Activated T-helper 2 cell treated with anti-CD3 and anti-CD28 coated beads, Interferon-gamma antibody, Interleukin-2, Interleukin-4, amounts not matched to agents 10 μg/mL and 5 μg/mL and 100 μg/mL, durations not matched to agents 14 hours and 24 hours and 36 hours (primary cell): ENCODE measurements around the gene RPEL1. TPM values are rescaled to one million over a fixed set of nuclear protein-coding genes. Genes with fewer than 3 reads are reported as not detected.
A peak's percentile ranks its signal among the peaks of the same experiment; 100 is the strongest.
"Not testable (repeated sequence)": the region's sequence is repeated elsewhere in the genome, so short reads cannot be mapped to it uniquely, and the experiment has no call there.

Experiments used
- DNase-seq: peaks from one replicate; pipeline ENCODE4 v3.0.0; 2021; ENCODE audit warnings: low spot score
- H3K27ac Mint-ChIP-seq: one replicate; pipeline ENCODE4 v1.8.0; 2021; ENCODE audit warnings: mixed read lengths
- H3K27me3 Mint-ChIP-seq: one replicate; pipeline ENCODE4 v1.8.0; 2021; ENCODE audit warnings: low read depth, mixed read lengths
- H3K36me3 Mint-ChIP-seq: one replicate; pipeline ENCODE4 v1.8.0; 2021; ENCODE audit warnings: low read depth, mixed read lengths
- H3K4me1 Mint-ChIP-seq: one replicate; pipeline ENCODE4 v1.8.0; 2021; ENCODE audit warnings: low read depth, mixed read lengths
- H3K4me3 Mint-ChIP-seq: one replicate; pipeline ENCODE4 v1.8.0; 2021; ENCODE audit warnings: low read depth, mild to moderate bottlenecking, moderate library complexity, mixed read lengths
- H3K9me3 Mint-ChIP-seq: one replicate; pipeline ENCODE4 v1.8.0; 2021; ENCODE audit warnings: mixed read lengths
- intact Hi-C: fragments of 100-400 bp; cut with micrococcal nuclease; formaldehyde crosslinking; loops from one replicate; pipeline ENCODE4 v1.15.1; 2023
- total RNA-seq: library from RNA; stranded (reverse); gene quantifications from 2 replicates; pipeline ENCODE4 v1.2.3, GENCODE V29; 2022

RPEL1 gene
- total RNA-seq: not detected in 2 replicates

DNA sequence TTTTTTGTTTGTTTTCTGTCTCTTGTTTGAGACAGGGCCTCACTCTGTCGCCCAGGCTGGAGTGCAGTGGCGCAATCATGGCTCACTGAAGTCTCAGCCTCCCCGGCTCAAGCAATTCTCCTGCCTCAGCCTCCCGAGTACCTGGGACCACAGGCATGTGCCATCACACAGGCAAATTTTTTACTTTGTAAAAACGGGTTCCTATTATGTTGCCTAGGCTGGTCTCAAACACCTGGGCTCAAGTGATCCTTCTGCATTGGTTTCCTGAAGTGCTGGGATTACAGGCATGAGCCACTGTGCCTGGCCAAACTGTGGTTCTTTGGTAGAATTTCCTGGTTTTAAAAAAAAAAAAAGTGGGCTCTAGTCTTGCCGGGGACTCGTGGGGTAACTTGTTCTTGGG lies at the start of gene RPEL1:
RPEL1 (plus strand) TSS at position 301 of the 400 bp plus-strand sequence. CDS start 110 bp downstream, outside the sequence.
- H3K36me3 Mint-ChIP-seq: not testable (repeated sequence)

GRCh38 chr10:103196516-103196915 lies 49.2 kb upstream of the RPEL1 start:
- DNase-seq: no peak
- H3K4me3 Mint-ChIP-seq: no peak overlapping the region
- H3K9me3 Mint-ChIP-seq: no peaks in the 10 kb centered on the region
- H3K27me3 Mint-ChIP-seq: no peaks in the 10 kb centered on the region
- H3K36me3 Mint-ChIP-seq: peaks cover 13% of the 10 kb centered on the region
- intact Hi-C loops: loop anchor here (2.0 kb wide), 1 partner anchor 48 kb away; the partner anchor contains the start of gene RPEL1
- H3K27ac Mint-ChIP-seq: peak overlapping the region; percentile 66
- peaks cover 19% of the 10 kb centered on the region for H3K4me1 Mint-ChIP-seq

More for the DNA sequence above, at the start of gene RPEL1:
- not testable (repeated sequence) for H3K27ac Mint-ChIP-seq, H3K27me3 Mint-ChIP-seq, H3K9me3 Mint-ChIP-seq, DNase-seq, H3K4me3 Mint-ChIP-seq
- peaks cover 10% of the 10 kb centered on the region for H3K4me1 Mint-ChIP-seq
- intact Hi-C loops: loop anchor here (2.0 to 10.0 kb wide), 3 partner anchors 49 to 411 kb away; partner anchors contain the start of gene CYP17A1

DNA sequence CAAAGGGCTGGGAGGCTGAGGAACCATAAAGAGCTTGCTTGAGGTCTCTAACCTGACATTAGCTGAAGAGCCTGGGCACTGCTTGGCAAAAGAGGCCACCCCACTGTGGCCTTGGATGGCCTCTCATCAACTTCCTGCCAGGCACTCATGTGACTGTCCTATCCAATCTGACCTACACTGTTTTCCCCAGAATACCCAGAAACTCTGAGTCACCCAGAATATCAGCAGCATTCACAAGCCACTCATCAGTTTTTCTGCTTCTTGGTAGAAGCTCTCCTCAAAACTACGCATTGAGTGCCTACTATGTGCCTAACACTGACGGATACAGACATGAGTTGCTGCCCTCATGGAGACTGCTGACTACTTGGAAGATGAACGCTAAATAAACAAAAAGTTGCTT lies 48.5 kb upstream of the RPEL1 start:
- intact Hi-C loops: loop anchor here (2.0 kb wide), 1 partner anchor 48 kb away; the partner anchor contains the start of gene RPEL1
- Mint-ChIP-seq H3K4me1 (peaks cover 15% of the 10 kb centered on the region), H3K27ac (peak overlapping the region; percentile 66), H3K9me3 (no peaks in the 10 kb centered on the region), H3K4me3 (no peak overlapping the region), H3K36me3 (peaks cover 8% of the 10 kb centered on the region), H3K27me3 (no peaks in the 10 kb centered on the region)
- no peak for DNase-seq

DNA sequence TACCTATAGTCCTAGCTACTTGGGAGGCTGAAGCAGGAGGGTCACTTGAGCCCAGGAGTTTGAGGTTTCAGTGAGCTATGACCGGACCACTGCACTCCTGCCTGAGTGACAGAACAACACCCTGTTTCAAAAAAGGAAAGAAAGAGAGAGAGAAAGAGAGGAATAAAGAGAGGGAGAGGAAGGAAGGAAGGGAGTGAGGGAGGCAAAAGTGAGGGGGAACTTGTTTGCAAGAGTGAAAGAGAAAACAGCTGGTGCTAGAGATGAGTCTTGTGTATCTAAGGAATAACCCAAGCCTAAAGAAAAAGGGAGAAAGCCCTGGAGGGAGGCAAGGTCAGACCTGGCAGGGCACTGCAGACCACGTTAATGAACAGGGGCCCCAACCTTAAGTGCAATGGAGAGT lies 47.8 kb upstream of the RPEL1 start:
- peak overlapping the region; percentile 58 for H3K27ac Mint-ChIP-seq
- H3K4me1 Mint-ChIP-seq: peaks cover 15% of the 10 kb centered on the region
- H3K9me3 Mint-ChIP-seq: no peaks in the 10 kb centered on the region
- intact Hi-C loops: loop anchor here (2.0 kb wide), 1 partner anchor 47 kb away; the partner anchor contains the start of gene RPEL1
- H3K36me3 Mint-ChIP-seq: peaks cover 8% of the 10 kb centered on the region
- no peaks in the 10 kb centered on the region for H3K27me3 Mint-ChIP-seq
- no peak overlapping the region for H3K4me3 Mint-ChIP-seq
- DNase-seq: no peak

- Mint-ChIP-seq H3K27me3 (no peaks in the 10 kb centered on the region), H3K27ac (no peak overlapping the region), H3K36me3 (peaks cover 5% of the 10 kb centered on the region), H3K4me1 (peaks cover 11% of the 10 kb centered on the region), H3K9me3 (no peaks in the 10 kb centered on the region), H3K4me3 (no peak overlapping the region)
- intact Hi-C loops: no loop called here
- DNase-seq: no peak
Measured at GRCh38 chr10:103198648-103199047, 47.0 kb upstream of the RPEL1 start.

- intact Hi-C loops: no loop called here
- H3K27ac Mint-ChIP-seq: no peak overlapping the region
- H3K9me3 Mint-ChIP-seq: no peaks in the 10 kb centered on the region
- peaks cover 10% of the 10 kb centered on the region for H3K4me1 Mint-ChIP-seq
- DNase-seq: no peak
- H3K4me3 Mint-ChIP-seq: no peak overlapping the region
- no peaks in the 10 kb centered on the region for H3K36me3 Mint-ChIP-seq
- no peaks in the 10 kb centered on the region for H3K27me3 Mint-ChIP-seq
Measured at GRCh38 chr10:103199488-103199887, 46.2 kb upstream of the RPEL1 start.

DNA sequence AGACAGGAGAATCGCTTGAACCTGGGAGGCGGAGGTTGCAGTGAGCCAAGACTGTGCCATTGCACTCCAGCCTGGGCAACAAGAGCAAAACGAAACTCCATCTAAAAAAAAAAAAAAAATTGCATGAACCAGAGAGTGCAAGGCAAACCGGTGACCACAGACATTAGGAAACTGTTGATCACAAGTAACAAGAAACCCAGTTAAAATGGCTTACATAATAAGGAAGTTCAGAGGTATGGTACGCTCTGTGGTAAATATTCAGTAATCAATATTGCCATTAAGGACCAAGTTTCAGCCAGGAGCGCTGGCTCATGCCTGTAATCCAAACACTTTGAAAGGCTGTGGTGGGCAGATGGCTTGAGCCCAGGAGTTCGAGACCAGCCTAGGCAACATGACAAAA lies 43.4 kb upstream of the RPEL1 start:
- intact Hi-C loops: no loop called here
- H3K27ac Mint-ChIP-seq: no peak overlapping the region
- H3K4me1 Mint-ChIP-seq: peaks cover 7% of the 10 kb centered on the region
- H3K9me3 Mint-ChIP-seq: no peaks in the 10 kb centered on the region
- no peak for DNase-seq
- no peak overlapping the region for H3K4me3 Mint-ChIP-seq
- H3K36me3 Mint-ChIP-seq: no peaks in the 10 kb centered on the region
- peaks cover 1% of the 10 kb centered on the region for H3K27me3 Mint-ChIP-seq

- no peak for DNase-seq
- intact Hi-C loops: no loop called here
- Mint-ChIP-seq H3K4me1 (no peaks in the 10 kb centered on the region), H3K27me3 (peaks cover 1% of the 10 kb centered on the region), H3K9me3 (no peaks in the 10 kb centered on the region), H3K36me3 (no peaks in the 10 kb centered on the region), H3K4me3 (no peak overlapping the region), H3K27ac (no peak overlapping the region)
Measured at GRCh38 chr10:103203466-103203865, 42.2 kb upstream of the RPEL1 start.

GRCh38 chr10:103204353-103205255 lies 41.1 kb upstream of the RPEL1 start:
- Mint-ChIP-seq H3K27me3 (peaks cover 1% of the 10 kb centered on the region), H3K27ac (no peak overlapping the region), H3K9me3 (no peaks in the 10 kb centered on the region), H3K36me3 (no peaks in the 10 kb centered on the region), H3K4me1 (no peaks in the 10 kb centered on the region), H3K4me3 (no peak overlapping the region)
- intact Hi-C loops: no loop called here
- DNase-seq: no peak

DNA sequence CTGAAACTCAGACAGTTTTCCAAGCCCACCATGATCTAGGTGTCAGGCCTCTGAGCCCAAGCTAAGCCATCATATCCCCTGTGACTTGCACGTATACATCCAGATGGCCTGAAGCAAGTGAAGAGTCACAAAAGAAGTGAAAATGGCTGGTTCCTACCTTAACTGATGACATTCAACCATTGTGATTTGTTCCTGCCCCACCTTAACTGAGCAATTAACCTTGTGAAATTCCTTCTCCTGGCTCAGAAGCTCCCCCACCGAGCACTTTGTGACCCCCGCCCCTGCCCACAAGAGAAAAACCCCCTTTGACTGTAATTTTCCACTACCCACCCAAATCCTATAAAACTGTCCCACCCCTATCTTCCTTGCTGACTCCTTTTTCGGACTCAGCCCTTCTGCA lies 40.3 kb upstream of the RPEL1 start:
- H3K27me3 Mint-ChIP-seq, H3K4me3 Mint-ChIP-seq, DNase-seq, H3K4me1 Mint-ChIP-seq, H3K9me3 Mint-ChIP-seq, H3K36me3 Mint-ChIP-seq, intact Hi-C loops, H3K27ac Mint-ChIP-seq: not testable (repeated sequence)

GRCh38 chr10:103206715-103207114 lies 39.0 kb upstream of the RPEL1 start:
- not testable (repeated sequence) for H3K27ac Mint-ChIP-seq

DNA sequence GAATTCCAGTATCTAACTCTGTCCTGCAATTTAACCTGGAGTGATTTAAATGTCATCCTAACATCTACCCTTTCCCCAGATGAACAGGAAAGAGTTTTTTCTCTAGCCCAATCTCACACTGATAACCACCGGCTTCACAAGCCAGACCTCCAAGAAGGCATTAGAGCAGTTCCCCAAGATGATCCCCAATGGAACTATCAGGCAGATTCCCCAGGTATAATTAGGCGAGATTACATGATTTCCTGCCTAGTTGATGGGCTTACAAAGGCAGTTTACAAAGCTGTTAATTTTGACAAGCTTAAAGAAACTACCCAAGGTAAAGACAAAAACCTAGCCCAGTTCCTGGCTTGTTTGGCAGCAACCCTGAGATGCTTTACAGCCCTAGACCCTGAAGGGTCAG lies 38.5 kb upstream of the RPEL1 start:
- Mint-ChIP-seq H3K4me3 (no peak overlapping the region), H3K27ac (no peak overlapping the region), H3K27me3 (peaks cover 1% of the 10 kb centered on the region), H3K9me3 (peaks cover 4% of the 10 kb centered on the region), H3K36me3 (no peaks in the 10 kb centered on the region), H3K4me1 (no peaks in the 10 kb centered on the region)
- no peak for DNase-seq
- intact Hi-C loops: no loop called here

More at GRCh38 chr10:103206715-103207114, 39.0 kb upstream of the RPEL1 start:
- H3K36me3 Mint-ChIP-seq, H3K9me3 Mint-ChIP-seq, DNase-seq, H3K27me3 Mint-ChIP-seq, intact Hi-C loops, H3K4me1 Mint-ChIP-seq, H3K4me3 Mint-ChIP-seq: not testable (repeated sequence)

DNA sequence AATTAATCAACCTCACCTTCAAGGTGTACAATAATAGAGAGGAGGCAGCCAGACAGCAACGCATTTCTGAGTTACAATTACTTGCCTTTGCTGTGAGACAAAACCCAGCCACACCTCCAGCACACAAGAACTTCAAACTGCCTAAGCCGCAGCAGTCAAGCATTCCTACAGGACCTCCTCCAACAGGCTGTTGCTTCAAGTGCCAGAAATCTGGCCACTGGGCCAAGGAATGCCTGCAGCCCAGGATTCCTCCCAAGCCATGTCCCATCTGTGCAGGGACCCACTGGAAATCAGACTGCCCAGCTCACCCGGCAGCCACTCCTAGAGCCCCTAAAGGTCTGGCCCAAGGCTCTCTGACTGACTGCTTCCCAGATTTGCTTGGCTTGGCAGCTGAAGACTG lies 38.0 kb upstream of the RPEL1 start:
- H3K27me3 Mint-ChIP-seq, H3K4me1 Mint-ChIP-seq, H3K4me3 Mint-ChIP-seq, H3K36me3 Mint-ChIP-seq, H3K9me3 Mint-ChIP-seq, DNase-seq, intact Hi-C loops, H3K27ac Mint-ChIP-seq: not testable (repeated sequence)
